ENCODE results near the gene INO80C. TPM values are rescaled to one million over a fixed set of nuclear protein-coding genes. Genes with fewer than 3 reads are reported as not detected.
A peak's percentile ranks its signal among the peaks of the same experiment; 100 is the strongest.

Gene INO80C
- total RNA-seq, 1 experiment from 2014 or later, result 51.1 TPM

- peaks cover 15% of the 10 kb centered on the region; the same call in 1 of the 2 replicates for H3K4me1 ChIP-seq (ENCODE audit: insufficient read depth, low read length)
- H2AK5ac ChIP-seq (ENCODE audit: insufficient read length, low read length), result no peak overlapping the region
- Mint-ChIP-seq H3K27me3 (ENCODE audit: low read depth) (no peaks in the 10 kb centered on the region; the same call in 1 of the 2 replicates), H3K9me3 (no peaks in the 10 kb centered on the region; a peak in 1 of 5 replicates), H3K4me3 (peak overlapping the region; percentile 95), H3K27ac (peak overlapping the region; percentile 89 to 99 (median 99); a peak in 6 of 7 replicates), H3K36me3 (ENCODE audit: insufficient read depth in 1 of 3, low read depth in 3 of 3) (peaks cover 0 to 2% (median 0%) of the 10 kb centered on the region in 3 experiments; a peak in 3 of 7 replicates), H3K4me1 (peaks cover 48 to 52% of the 10 kb centered on the region in 2 experiments)
- H3K79me1 ChIP-seq (ENCODE audit: insufficient read depth, low read depth, low read length, poor library complexity, severe bottlenecking), result no peaks in the 10 kb centered on the region
- no peak overlapping the region for H3T11ph ChIP-seq (ENCODE audit: low read length)
- H2BK15ac ChIP-seq (ENCODE audit: low read depth, low read length), result no peak overlapping the region
- no peak overlapping the region for H4K91ac ChIP-seq (ENCODE audit: insufficient read length, low read depth, low read length)
- no peak overlapping the region for H3K56ac ChIP-seq (ENCODE audit: insufficient read length, low read depth, low read length)
- no peaks in the 10 kb centered on the region for H3K9me3 ChIP-seq (ENCODE audit: control insufficient read depth, low read depth, low read length)
- H4K8ac ChIP-seq (replicated peaks; ENCODE audit: insufficient read length, low read depth, low read length), result no peak overlapping the region
- no peak for DNase-seq
- no peak overlapping the region for H2BK20ac ChIP-seq (ENCODE audit: low read depth, low read length, poor library complexity, severe bottlenecking)
- peaks cover 18% of the 10 kb centered on the region; the same call in 1 of the 2 replicates for H3K79me2 ChIP-seq (ENCODE audit: insufficient read depth, low read length)
- H4K20me1 ChIP-seq (ENCODE audit: control insufficient read depth, insufficient read depth, insufficient read length), result no peaks in the 10 kb centered on the region
- H2BK120ac ChIP-seq (ENCODE audit: low read depth, low read length, poor library complexity, severe bottlenecking), result no peak overlapping the region
- H3K23me2 ChIP-seq (ENCODE audit: insufficient read length, low read depth, low read length, poor library complexity, severe bottlenecking), result peaks cover 4% of the 10 kb centered on the region
- peak overlapping the region; percentile 78 for H3K4me2 ChIP-seq (ENCODE audit: insufficient read depth, insufficient read length, low read length)
- H3K14ac ChIP-seq (ENCODE audit: insufficient read depth, low read length), result no peak overlapping the region; the same call in 1 of the 2 replicates
- H3K27me3 ChIP-seq (ENCODE audit: insufficient read depth, low read length), result no peaks in the 10 kb centered on the region
- H3K18ac ChIP-seq (ENCODE audit: insufficient read length, low read depth, low read length), result no peak overlapping the region
- no peak overlapping the region for H3K23ac ChIP-seq (ENCODE audit: insufficient read length, low read depth, low read length)
- WGBS (ENCODE audit: extremely low coverage, insufficient read length, low lambda C conversion rate), result no CpG with 5 or more reads among the region's 5 CpGs
- no peak overlapping the region for H3K27ac ChIP-seq (ENCODE audit: insufficient read length, low read depth, low read length)
- no peak overlapping the region for H3K4ac ChIP-seq (ENCODE audit: low read depth, low read length)
- no peak overlapping the region for H2BK5ac ChIP-seq (ENCODE audit: insufficient read length, low read length)
- H4K5ac ChIP-seq (ENCODE audit: insufficient read length, low read depth, low read length), result no peak overlapping the region
- H2BK12ac ChIP-seq (ENCODE audit: insufficient read length, low read depth, low read length), result no peak overlapping the region
- no peak for TF ChIP-seq CTCF (conservative IDR thresholded peaks at IDR 0.05)
- H2AFZ ChIP-seq (ENCODE audit: low read length), result no peak overlapping the region
- peak overlapping the region; percentile 54 for H3K9ac ChIP-seq (ENCODE audit: extremely low read depth, insufficient read length, low read length)
Measured at GRCh38 chr18:35497027-35497369, 762 bp downstream of the INO80C start.
